CD4-positive, alpha-beta T cell treated with Interleukin-10 for 1 hour (primary cell): ENCODE results near the gene RNF41.

Experiments
- DNase-seq: peaks from one replicate; pipeline ENCODE4 v3.0.0-alpha.2; 2020

RNF41 gene

DNA sequence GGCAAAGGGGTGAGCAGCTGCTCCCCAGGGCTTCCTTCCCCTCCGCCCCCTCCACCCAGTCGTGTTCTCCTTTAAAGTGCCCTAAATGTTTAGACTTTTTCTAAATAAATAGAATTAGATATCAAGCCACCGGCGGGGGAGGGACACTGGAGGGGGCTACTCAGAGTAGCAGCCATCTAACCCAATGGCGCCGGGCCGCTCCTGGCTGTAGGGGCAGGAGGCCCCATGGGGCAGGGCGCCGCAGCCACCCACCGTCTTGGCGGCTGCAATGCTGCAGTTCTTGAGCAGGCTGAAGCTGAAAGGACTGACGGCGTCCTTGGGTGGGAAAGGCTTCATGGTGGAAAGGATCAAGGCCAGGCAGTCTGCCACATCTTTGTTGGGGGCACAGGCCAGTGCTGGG lies 21.3 kb upstream of the RNF41 start:
- no peak for DNase-seq

DNA sequence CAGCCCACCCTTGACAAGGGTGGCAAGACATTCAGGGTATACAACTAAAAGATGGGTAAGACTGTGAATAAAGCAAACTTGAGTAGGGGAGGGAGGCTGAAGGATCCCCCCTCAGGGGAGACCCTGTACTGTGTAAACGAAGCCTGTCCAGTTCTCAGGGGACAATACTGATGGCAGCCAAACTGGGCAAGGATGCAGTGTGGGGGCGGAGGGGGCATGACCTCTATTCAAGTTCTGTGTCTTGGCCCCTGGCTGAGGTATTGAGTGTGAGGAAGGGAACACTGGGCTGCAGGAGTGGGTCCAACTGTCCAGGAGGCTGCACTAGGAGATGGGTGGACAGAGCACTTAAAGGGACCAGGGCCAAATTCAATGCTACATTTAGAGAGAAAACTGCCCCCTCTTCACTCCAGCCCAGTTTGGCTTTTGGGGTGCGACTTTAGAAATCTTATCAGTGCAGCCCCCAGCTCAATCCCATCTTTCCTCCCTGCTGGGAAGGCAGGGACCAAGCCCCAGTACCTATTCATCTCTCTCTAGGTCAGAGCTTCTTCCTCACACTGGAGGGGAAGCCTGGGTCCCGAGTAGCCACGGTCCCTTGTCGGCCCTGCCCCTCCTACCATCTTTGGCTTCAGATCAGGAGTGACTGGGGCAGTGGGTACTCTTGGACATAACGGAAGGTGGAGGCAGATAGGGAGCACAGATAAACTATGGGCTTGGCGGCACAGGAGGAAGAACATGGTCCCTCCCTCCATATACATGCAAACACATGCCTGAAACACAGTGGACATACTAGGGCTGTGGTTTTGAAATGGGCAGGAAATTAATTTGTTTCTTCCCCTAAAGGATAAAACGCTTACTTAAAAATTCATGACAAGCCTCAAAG lies 19.9 kb upstream of the RNF41 start:
- DNase-seq = no peak

DNA sequence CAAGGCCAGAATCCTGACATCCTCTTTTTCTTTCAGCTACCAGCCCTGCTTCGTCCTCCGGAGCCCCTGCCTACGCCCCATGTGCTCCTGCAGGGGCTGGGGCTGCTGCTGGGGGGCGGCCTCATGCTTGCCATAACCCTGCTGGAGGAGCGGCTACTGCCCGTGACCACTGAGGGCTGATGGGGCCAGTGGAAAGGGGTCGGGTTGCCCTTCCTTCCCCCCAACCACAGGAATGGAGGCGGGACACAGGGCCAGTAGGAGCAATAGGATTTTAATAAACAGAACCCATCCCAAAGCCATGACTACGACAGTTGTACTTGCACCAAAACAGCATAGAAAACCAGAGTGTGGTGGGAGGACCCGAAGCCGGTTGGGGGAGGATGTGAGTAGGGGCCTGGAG lies 15.8 kb upstream of the RNF41 start:
- DNase-seq = no peak

DNA sequence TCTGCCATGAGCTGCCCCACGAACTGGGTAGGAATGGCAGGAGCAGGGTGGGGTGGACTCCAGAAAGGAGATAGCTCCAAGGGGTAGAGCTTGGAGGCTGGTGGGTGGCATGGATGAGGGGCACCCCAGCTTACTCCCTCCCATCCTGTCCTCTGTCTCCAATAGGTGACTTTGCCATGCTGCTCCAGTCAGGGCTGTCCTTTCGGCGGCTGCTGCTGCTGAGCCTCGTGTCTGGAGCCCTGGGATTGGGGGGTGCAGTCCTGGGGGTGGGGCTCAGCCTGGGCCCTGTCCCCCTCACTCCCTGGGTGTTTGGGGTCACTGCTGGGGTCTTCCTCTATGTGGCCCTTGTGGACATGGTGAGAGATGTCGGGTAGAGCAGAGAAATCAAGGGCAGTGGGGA lies 15.3 kb upstream of the RNF41 start:
- DNase-seq = no peak

DNA sequence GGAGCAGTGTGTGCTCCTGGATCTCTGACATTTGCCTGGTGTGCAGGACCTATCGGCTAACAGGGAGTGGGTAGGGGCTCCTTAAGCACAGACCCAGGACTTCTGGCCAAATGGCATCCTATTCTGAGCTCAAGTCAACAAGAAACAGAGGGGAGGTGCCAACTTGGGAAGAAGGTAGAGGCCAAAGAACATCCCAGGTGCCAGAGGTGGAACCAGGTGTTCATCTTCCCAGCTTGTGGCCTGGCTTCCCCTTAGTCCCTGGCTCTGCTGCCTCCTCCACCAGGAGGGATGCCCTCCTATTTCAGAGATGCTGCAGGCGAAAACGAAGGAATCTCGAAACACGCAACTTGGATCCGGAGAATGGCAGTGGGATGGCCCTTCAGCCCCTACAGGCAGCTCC lies 14.4 kb upstream of the RNF41 start:
- no peak for DNase-seq

DNA sequence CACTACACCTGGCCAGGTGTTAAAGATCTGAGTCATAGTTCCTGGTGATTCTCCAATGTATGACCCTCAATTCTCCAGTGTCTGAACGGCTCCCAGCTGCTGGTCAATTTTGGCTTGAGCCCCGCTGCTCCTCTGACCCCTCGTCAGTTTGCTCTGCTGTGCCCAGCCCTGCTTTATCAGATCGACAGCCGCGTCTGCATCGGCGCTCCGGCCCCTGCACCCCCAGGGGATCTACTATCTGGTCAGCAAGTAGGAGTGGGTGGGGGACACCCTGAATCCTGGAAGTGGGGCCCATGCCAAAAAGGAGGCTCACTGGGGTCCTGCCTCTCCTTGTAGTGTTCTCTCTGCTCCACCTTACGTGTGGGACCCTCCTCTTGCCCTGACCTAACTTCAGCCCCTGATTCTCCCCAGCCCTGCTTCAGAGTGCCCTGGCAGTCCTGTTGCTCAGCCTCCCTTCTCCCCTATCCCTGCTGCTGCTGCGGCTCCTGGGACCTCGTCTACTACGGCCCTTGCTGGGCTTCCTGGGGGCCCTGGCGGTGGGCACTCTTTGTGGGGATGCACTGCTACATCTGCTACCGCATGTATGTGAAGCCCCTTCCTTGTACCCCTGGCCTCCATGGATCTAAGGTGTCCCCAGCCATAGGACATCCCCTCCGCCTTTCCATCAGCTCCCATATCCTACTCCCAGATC lies 13.2 kb upstream of the RNF41 start:
- no peak for DNase-seq

DNA sequence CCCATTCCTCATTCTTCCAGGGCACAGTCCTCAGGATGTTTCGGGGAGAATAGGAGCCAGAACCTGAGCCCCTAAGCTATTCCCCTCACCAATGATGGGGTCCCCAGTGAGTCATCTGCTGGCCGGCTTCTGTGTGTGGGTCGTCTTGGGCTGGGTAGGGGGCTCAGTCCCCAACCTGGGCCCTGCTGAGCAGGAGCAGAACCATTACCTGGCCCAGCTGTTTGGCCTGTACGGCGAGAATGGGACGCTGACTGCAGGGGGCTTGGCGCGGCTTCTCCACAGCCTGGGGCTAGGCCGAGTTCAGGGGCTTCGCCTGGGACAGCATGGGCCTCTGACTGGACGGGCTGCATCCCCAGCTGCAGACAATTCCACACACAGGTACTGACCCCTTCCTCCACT lies 9.5 kb upstream of the RNF41 start:
- no peak for DNase-seq

DNA sequence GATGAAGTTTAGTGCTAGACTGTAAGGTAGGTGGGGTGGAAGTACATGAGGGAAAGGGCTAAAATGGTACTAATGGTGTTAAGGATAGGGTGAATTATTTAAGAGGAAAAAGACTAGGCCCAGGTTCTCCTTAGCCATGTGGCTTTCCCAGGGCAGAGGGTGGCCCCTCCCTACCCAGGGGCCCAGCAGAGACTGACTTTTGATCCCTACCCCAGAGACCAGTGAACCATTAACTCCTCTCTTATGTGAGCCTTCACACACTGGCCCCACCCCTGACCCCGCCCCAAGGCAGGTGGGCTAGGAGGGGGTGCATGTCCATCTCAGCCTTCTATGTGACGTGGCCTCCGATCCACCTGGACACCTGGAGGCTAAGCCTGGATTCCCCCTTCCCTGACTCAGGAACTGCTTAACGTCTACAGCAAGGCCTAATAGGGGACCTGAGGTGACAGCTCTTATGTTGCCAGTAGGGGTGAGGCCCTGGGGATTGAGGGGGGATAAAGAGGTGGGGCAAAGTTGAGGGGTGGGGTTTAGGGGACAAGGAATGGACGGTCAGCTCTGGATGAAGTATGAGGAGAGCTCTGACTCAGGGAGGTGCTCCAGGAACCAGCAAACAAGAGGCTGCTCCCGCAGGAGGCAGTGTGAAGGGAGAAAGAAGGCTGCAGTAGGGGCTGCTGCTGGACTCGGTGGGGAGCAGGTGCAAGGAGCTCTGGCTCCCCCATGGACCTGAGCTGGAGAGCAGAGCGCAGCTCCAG lies 8.9 kb upstream of the RNF41 start:
- DNase-seq = no peak

DNA sequence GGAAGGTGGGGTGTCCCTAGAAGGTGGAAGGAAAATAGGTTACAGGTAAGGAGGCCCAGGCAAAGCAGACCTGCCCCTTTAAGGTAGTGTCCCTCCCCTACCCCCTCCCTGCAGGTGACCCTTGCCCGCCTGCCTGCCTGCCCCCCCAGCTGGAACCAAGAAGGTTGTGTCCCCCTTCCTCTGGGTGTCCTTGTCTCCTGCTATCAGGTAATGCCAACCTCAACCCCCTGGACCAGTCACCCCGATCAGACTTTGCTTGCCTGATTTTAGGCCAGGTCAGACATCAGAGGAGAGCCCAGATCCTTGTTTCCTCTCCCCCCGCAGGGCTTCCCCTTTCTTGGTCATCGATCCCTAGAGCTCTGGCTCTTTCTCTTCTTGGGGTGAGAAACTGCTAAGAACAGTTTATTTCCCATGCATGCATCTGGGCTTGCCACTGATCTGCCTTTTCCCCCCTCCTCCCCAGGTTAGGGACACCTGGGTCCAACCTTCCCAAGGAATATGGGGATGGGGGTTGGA lies 8.3 kb upstream of the RNF41 start, which contains the start of gene SLC39A5:
Gene SLC39A5, plus strand, starts transcription at position 136 of the 516 bp plus-strand sequence. CDS start 1,224 bp downstream, outside the sequence.
- DNase-seq = no peak

DNA sequence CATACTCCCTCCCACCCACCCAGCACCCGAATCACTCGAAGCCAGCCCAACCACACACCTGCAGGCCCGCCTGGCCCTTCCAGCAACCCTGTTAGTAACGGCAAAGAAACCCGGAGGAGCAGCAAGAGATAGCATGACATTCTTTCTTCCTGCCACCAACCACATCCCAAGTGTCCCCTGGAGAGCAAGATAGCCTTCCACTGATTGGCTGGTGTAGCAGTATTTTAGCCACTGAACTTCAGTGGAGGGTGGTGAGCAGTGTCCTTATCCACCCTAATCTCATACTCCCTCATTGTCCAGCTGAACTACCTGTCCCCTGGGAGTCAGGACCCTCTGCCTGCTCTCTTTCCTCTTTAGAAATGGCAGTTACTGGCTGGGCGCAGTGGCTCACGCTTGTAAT lies 7.4 kb upstream of the RNF41 start:
- DNase-seq = no peak

DNA sequence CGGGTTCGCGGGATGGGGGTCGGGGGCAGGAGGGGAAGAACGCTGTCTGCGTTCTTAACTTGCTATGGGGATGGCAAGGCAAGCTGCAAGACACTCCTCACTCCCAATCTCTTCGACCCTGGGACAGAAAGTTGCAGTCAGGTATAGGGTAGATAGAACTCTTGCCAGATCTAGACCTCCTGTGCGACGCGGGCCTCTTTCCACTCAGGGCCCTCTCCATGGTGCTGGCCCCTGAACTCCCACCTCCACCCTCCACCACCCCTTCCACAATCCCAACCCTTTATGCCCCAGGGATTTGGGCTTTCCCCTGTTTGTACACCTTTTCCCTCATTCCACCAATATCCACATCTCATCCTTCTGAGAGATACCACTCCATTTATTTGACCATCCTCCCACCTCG lies 3.2 kb upstream of the RNF41 start:
- no peak for DNase-seq

DNA sequence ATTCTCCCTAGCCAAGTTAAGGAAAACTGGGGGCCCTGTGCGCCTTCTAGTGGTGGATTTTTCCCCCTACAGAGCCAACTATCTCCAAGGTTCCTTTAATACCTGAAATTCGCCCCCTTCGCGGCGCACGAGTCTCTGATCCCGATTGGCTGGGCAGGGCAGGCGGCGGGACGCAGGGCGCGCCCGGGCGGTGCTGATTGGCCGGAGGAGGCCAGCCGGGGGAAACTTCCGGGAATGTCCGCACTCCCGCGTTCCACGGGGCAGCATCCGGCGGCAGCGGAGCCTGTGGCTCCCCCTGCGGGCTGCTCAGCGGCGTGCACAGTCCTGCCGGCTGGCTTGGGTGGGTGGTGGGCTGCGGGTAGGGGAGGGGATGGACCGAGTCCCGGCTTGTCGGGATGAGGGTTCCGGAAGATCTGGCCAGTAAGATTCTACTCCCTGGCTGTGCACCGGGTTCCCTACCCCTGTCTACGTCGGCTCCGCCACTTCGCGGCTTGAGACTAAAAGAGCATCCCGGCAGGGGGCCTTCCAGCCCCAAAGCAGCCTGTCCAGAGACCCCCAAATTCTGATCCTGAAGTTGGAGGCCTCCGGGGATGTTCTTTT lies 2.5 kb upstream of the RNF41 start, which contains the start of gene NABP2:
Gene NABP2, plus strand, starts transcription at position 241 of the 600 bp plus-strand sequence. CDS start 515 bp downstream, outside the sequence.
- peak; percentile 94 for DNase-seq

DNA sequence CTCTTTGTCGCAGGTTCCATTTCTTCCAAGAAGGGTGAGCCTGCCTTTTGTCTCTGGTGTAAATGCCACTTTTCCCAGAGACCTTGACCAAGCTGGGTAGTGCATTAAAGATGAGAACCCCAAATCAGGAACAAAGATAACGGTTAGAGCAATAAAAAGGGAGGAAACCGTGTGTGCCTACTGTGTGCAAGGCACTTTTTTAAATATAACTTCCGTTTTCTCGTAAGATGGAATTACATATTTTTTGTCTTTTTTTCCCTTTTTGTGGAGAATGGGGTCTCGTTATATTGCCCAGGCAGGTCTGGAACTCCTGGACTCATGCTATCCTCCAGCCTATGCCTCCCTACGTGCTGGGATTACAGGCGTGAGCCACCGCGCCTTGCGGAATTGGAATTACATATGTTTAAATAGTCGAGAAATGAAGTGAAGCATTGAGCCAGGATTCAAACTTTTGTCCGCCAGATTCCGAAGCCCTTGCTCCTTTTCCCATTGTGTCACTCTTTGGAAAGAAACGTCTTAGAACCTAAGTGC lies 1.9 kb upstream of the RNF41 start:
- peak; percentile 6 for DNase-seq

DNA sequence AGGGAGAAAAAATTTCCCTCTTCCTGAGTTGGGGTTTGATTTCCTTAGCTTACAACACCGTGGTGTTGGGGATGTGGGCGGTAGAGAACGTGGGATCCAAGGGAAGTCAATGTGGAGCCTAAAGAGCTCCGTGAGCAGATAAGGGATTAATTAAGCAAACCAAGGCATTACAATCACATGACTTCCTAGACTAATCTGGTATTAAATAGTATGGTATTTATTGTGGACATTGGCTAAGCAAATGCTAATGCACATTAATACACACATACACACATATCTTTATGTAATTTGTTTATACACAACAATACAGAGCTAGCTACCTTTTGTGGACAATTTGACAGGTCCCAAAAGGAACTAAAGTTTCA lies 791 bp upstream of the RNF41 start:
- DNase-seq = no peak

DNA sequence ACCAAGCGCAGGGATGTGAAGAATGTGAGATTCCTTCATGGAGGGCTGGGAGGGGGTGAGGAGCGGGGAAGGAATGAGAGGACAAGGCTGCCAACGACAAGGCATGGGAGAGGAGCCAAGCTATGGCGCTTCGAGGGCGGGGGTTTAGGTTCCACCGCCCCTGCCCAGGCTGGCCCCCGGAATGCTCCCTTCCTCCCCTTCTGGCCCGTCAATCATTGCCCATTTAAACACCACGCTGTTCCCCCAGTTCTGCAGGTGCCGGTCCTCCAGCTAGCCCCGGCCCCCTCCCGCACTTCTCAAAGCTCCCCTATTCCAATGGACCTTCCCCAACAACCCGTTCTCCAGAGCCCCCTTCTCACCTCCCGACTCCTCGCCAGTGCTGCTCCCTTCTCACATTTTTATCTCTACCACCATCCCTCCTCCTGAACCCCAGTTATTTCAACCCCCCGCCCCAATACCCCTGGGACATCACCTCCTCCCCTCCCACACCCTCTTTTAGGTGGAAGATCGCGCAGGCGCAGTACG lies 428 bp downstream of the RNF41 start:
- DNase-seq = no peak

DNA sequence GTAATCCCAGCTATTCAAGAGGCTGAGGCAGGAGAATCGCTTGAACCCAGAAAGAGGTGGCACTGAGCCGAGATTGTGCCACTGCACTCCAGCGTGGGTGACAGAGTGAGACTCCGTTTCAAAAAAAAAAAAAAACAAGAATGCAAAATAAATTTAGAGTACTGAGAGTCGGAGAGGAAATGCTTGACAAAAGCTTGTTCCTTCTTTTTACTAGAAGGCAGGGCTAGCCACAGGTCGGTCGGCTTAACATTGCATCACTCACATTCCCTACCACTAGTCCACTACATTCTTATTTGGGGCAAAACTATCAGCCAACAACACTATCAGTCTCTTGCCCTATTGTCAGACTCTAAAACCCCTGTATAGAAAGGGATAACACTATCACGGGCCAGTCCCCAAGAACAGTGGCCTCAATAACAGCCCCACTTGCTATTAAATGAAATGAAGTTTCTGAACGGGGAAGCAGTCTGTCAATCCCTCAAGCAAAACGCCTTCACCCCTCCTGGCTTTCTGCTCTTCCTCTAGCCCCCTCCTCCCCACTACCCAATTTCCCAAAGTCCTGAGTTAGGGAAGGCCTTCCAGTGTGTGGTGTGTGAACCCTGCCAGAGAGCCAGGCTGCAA lies 1.0 kb downstream of the RNF41 start:
- no peak for DNase-seq

DNA sequence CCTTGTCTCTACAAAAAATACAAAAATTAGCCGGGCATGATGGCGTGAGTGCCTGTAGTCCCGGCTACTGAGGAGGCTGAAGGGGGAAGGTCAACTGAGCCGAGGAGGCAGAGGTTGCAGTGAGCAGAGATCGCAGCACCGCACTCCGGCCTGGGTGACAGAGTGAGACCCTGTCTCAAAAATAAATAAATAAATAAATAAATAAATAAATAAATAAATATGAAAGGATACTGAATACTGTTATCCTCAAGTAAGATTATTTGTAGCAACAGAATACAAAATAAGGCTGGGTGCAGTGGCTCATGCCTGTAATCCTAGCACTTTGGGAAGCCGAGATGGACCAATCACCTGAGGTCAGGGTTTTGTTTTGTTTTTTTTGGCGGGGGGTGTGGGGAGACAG lies 1.9 kb downstream of the RNF41 start:
- DNase-seq = no peak

DNA sequence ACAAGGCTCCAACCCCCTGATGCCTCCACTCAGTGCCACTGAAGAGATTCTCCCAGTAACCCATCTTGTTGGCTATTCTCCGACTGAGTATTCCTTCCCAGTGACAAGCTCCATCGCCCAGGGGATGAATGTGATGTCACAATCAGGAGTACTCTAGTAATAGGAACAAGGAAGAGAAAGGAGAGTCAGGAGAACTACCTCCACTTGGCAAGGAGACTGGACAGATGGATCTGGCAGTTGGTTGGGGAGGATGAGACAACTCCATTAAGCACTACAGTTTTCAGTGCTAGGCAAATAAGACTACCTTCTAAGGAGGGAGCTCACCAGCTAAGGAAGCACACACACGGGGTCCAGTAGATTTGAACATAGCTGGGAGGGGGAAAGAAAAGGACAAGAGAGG lies 5.3 kb downstream of the RNF41 start:
- no peak for DNase-seq

DNA sequence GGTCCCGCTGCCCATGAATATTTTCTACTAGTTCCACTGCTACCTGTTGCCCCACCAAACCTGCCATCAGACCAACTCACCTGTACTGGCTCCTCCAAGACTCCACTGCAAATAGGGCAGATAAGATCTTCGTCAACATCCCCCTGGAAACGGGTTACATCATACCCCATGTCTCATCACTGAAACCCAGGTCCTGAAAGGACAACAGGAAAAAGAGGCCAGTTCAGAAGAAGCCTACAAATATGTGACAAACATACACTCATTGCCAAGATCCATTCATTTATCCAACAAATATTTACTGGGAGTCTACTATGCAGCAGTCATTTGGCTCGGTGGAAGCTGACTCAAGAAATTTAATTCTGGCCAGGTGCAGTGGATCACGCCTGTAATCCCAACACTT lies 7.8 kb downstream of the RNF41 start:
- DNase-seq = no peak

DNA sequence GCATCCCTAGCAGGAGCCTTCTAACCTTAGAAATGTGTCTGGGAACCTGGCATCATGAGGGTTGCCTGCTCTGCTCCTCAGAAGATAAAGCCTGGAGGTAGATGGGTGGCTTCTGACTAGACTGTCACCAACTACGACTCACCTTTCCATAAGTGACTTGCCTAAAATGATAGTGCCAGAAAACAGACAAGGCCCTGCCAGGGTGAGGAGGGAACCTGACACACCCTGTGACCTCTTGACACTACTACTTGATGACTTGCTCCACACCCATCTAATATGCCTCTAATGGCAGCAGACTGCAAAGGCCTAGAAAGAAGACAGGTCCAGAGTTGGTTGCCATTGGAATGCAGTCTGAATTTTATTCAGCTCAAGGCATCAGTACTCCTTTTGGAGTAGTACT lies 9.4 kb downstream of the RNF41 start:
- DNase-seq = no peak

DNA sequence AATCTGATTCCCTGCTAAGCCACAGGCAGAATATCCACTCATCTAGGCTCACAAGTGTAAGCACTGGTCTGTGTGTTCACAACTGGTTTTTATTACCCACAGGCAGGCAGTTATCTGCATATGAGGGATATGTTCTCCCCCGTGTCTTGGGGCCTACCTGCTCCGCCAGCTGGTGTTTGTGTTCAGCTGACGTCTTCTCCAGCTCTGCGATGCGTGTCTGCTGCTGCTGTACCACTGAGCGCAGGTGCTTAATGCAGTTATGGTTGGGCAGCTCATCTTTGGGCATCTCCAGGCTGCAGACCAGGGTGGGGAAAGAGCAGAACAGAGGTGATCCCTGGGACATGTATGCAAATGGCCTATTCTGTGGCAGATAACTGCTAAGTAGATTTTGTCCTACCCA lies 13.7 kb downstream of the RNF41 start:
- DNase-seq = no peak
